Measurements from ENCODE around the gene MIA3. TPM values are rescaled to one million over a fixed set of nuclear protein-coding genes. Genes with fewer than 3 reads are reported as not detected.

Gene MIA3
- total and polyA plus RNA-seq, 2 experiments from 2014 or later, result 32.7 to 40.0 TPM

GRCh38 chr1:222709700-222710153, 91.8 kb downstream of the MIA3 start:
- no peaks in the 10 kb centered on the region for H3K27me3 ChIP-seq (ENCODE audit: insufficient read depth)
- H3K36me3 ChIP-seq (ENCODE audit: insufficient read depth), result no peaks in the 10 kb centered on the region
- peaks cover 10% of the 10 kb centered on the region for H3K4me1 ChIP-seq (ENCODE audit: insufficient read depth)
- H3K4me3 ChIP-seq, result no peak overlapping the region
- peaks cover 81% of the 10 kb centered on the region for H3K79me2 ChIP-seq (replicated peaks; ENCODE audit: insufficient read depth)
- Mint-ChIP-seq H3K4me3 (peak overlapping the region; percentile 93), H3K9me3 (no peaks in the 10 kb centered on the region), H3K27ac (no peak overlapping the region), H3K36me3 (ENCODE audit: low read depth) (peaks cover 29% of the 10 kb centered on the region), H3K4me1 (peaks cover 18% of the 10 kb centered on the region), H3K27me3 (ENCODE audit: insufficient read depth, low read depth, poor library complexity) (peaks cover 19% of the 10 kb centered on the region)
- no peak overlapping the region for H3K27ac ChIP-seq (ENCODE audit: low read depth)
- DNase-seq (ENCODE audit: low spot score) (no peak), ATAC-seq (no peak)
- H3F3A ChIP-seq (replicated peaks; ENCODE audit: low read depth), result 0 out of 2 replicates have a peak, but pooled peaks cover 8% of the 10 kb centered on the region
- TF ChIP-seq ETS1 (IDR thresholded peaks at IDR 0.05) (no peak), CTCF (conservative IDR thresholded peaks at IDR 0.05; ENCODE audit: low read depth in 2 of 2) (no peak)
- TF ChIP-seq, protein P1, sequence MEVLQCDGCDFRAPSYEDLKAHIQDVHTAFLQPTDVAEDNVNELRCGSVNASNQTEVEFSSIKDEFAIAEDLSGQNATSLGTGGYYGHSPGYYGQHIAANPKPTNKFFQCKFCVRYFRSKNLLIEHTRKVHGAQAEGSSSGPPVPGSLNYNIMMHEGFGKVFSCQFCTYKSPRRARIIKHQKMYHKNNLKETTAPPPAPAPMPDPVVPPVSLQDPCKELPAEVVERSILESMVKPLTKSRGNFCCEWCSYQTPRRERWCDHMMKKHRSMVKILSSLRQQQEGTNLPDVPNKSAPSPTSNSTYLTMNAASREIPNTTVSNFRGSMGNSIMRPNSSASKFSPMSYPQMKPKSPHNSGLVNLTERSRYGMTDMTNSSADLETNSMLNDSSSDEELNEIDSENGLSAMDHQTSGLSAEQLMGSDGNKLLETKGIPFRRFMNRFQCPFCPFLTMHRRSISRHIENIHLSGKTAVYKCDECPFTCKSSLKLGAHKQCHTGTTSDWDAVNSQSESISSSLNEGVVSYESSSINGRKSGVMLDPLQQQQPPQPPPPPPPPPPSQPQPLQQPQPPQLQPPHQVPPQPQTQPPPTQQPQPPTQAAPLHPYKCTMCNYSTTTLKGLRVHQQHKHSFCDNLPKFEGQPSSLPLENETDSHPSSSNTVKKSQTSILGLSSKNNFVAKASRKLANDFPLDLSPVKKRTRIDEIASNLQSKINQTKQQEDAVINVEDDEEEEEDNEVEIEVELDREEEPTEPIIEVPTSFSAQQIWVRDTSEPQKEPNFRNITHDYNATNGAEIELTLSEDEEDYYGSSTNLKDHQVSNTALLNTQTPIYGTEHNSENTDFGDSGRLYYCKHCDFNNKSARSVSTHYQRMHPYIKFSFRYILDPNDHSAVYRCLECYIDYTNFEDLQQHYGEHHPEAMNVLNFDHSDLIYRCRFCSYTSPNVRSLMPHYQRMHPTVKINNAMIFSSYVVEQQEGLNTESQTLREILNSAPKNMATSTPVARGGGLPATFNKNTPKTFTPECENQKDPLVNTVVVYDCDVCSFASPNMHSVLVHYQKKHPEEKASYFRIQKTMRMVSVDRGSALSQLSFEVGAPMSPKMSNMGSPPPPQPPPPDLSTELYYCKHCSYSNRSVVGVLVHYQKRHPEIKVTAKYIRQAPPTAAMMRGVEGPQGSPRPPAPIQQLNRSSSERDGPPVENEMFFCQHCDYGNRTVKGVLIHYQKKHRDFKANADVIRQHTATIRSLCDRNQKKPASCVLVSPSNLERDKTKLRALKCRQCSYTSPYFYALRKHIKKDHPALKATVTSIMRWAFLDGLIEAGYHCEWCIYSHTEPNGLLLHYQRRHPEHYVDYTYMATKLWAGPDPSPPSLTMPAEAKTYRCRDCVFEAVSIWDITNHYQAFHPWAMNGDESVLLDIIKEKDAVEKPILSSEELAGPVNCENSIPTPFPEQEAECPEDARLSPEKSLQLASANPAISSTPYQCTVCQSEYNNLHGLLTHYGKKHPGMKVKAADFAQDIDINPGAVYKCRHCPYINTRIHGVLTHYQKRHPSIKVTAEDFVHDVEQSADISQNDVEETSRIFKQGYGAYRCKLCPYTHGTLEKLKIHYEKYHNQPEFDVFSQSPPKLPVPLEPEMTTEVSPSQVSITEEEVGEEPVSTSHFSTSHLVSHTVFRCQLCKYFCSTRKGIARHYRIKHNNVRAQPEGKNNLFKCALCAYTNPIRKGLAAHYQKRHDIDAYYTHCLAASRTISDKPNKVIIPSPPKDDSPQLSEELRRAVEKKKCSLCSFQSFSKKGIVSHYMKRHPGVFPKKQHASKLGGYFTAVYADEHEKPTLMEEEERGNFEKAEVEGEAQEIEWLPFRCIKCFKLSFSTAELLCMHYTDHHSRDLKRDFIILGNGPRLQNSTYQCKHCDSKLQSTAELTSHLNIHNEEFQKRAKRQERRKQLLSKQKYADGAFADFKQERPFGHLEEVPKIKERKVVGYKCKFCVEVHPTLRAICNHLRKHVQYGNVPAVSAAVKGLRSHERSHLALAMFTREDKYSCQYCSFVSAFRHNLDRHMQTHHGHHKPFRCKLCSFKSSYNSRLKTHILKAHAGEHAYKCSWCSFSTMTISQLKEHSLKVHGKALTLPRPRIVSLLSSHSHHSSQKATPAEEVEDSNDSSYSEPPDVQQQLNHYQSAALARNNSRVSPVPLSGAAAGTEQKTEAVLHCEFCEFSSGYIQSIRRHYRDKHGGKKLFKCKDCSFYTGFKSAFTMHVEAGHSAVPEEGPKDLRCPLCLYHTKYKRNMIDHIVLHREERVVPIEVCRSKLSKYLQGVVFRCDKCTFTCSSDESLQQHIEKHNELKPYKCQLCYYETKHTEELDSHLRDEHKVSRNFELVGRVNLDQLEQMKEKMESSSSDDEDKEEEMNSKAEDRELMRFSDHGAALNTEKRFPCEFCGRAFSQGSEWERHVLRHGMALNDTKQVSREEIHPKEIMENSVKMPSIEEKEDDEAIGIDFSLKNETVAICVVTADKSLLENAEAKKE (CRISPR knock-in tag; IDR thresholded peaks at IDR 0.05), result no peak
- TF ChIP-seq, protein P2, sequence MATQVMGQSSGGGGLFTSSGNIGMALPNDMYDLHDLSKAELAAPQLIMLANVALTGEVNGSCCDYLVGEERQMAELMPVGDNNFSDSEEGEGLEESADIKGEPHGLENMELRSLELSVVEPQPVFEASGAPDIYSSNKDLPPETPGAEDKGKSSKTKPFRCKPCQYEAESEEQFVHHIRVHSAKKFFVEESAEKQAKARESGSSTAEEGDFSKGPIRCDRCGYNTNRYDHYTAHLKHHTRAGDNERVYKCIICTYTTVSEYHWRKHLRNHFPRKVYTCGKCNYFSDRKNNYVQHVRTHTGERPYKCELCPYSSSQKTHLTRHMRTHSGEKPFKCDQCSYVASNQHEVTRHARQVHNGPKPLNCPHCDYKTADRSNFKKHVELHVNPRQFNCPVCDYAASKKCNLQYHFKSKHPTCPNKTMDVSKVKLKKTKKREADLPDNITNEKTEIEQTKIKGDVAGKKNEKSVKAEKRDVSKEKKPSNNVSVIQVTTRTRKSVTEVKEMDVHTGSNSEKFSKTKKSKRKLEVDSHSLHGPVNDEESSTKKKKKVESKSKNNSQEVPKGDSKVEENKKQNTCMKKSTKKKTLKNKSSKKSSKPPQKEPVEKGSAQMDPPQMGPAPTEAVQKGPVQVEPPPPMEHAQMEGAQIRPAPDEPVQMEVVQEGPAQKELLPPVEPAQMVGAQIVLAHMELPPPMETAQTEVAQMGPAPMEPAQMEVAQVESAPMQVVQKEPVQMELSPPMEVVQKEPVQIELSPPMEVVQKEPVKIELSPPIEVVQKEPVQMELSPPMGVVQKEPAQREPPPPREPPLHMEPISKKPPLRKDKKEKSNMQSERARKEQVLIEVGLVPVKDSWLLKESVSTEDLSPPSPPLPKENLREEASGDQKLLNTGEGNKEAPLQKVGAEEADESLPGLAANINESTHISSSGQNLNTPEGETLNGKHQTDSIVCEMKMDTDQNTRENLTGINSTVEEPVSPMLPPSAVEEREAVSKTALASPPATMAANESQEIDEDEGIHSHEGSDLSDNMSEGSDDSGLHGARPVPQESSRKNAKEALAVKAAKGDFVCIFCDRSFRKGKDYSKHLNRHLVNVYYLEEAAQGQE (IDR thresholded peaks at IDR 0.05; ENCODE audit: unreplicated experiment), result no peak
- no peak overlapping the region for H2AFZ ChIP-seq
- H3K9me2 ChIP-seq (ENCODE audit: insufficient read depth), result no peaks in the 10 kb centered on the region
- peak overlapping the region; percentile 94 for H3K4me2 ChIP-seq
- H4K20me1 ChIP-seq (replicated peaks; ENCODE audit: insufficient read depth), result peaks cover 5% of the 10 kb centered on the region; the same call in 1 of the 2 replicates
